Activated CD4-positive, alpha-beta T cell treated with anti-CD3 and anti-CD28 coated beads, Interleukin-2, Interleukin-6, amounts not matched to agents 100 ng/mL and 50 ng/mL, durations not matched to agents 16 hours and 8 hours (primary cell): ENCODE data around the gene CXCR2.
"Not testable (repeated sequence)": the region's sequence is repeated elsewhere in the genome, so short reads cannot be mapped to it uniquely, and the experiment has no call there.

Source experiments
- DNase-seq: peaks from one replicate; pipeline ENCODE4 v3.0.0-alpha.2; 2020

CXCR2 gene

DNA sequence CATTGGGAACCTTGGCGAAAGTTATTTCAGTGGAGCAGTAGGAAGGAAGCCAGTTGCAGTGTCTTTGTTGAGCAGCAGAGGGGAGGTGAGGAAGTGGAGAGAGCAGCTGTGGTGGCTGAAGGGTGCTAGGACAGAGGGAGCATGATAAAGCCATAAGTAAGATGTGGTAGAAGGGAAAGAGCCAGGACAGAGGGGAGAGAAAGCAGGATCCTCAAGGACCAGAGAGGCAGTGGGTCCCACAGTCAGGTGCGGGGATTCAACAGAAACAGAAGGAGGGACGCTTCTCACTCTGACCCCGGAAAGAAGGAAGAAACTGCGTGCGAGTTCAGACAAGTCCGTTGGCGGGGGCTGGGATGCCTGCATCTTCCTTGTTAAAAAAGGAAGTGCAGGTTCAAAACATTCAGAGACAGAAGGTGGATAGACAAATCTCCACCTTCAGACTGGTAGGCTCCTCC lies at the start of gene CXCR2:
Gene CXCR2 (plus strand): TSS at position 403 of the 455 bp plus-strand sequence. CDS start 8,774 bp downstream, outside the sequence.
- no peak for DNase-seq

DNA sequence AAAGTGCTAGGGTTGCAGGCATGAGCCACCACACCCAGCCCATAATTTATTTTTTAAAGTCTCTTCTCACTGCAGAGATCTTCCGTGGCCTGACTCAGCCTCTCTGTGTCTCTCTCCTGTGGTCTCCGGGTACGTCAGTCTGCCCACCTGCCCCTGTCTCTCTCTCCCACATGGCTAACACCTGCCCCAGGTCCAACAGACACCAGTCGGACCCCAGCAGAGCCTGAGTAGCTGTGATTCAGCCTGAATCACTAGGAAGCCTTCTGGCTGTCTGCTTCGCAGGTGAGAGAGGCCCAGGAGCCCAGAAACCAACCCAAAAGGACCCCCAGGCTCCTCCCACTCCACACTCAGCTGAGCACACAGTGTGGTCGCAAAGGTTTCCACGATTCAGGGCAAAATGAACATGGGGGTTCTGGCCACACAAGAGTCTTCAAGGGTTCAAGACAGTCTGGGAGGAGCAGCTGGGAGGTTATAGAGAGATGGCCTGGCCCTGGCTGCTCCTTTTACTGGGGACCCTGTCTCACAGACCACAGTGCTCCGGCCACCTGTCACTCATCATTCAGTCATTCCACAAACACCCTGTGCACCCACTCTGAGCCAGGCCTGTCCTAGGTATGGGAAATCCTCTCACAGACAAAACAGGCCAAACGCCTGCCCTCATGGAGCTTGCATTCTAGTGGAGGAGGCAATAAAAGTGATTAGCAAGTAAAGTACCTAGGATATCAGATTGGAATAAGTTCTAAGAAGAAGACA lies 48.2 kb upstream of the CXCR2 start:
- no peak for DNase-seq

DNA sequence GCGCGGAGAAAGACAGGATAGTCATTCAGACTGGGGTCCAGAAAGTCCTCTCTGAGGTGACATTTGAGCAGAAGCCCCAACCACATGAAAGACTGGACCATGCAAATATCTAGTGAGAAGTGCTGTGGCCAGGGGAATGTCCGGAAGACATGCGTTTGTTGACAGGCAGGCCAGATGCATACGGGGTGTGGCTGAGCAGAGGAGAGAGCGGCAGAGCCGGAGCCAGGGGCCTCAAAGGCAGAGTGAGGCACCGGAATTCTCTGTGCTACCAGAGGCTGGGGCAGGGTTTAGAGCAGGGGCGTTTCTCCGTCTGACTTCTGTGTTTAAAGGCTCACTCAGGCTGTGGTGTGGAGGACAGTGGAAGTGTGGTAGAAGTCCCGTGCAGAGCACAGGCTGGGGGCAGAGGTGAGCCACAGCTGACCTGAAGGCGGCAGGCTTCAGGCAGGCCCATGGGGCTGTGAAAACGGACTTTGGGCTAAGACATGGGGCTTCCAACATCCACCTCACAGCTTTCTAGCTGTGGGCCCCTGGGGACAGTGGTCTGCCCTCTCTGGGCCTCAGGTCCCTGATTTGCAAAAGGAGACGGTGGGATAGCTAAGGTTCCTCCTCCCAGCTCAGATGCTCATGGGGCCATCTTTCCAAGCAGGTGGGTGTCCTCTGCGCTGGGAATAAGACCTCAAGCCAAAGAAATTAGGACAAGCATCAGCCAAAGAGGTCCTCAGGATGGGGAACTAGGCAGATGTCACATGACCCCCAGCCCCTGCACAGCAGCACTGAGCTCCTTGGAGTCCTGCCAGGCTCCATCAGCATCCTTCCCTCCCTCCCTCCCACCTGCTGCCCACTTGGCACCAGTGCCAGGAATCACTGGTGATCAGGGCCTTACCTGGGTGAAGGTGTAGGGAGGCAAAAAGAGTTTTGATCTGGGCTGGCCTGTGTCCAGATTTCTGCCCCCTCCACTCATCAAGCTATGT lies 45.6 kb upstream of the CXCR2 start:
- DNase-seq: no peak

DNA sequence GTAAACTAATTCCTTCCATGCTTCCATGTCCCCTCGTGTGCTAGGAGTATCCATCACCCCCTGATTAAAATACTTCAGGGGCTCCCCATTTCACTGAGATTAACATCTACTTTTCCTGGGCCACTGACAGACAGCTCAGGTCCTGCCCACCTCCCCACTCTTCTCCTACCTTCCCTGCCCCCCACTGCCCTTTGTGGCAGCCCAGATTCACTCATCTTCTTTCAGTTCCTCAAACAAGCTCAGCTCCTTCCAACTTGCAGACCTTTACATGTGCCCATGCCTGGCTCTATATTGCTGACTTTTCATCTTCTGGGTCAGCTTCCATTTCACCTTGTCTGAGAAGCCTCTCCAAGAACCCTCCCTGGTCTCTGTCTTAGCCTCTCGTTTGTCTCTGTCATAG lies 44.8 kb upstream of the CXCR2 start:
- no peak for DNase-seq

DNA sequence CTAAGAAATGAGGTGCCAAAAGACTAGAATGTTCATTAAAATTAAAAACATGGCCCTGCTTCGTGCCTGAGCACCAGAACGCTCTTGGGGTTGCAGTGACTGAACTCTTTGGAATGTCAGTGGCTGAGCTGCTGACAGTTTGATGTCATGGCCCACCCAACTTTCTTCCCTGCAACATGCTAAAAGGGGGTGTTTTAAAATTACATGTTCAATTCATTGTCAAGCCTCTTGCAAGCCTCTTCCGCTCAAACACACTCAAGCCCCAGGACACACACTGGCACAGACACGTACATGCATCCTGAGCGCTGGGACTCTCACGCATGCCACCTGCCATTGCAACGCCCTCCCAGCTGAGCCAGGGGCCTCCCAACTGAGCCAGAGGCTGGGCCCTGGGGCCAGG lies 44.1 kb upstream of the CXCR2 start:
- DNase-seq: no peak

DNA sequence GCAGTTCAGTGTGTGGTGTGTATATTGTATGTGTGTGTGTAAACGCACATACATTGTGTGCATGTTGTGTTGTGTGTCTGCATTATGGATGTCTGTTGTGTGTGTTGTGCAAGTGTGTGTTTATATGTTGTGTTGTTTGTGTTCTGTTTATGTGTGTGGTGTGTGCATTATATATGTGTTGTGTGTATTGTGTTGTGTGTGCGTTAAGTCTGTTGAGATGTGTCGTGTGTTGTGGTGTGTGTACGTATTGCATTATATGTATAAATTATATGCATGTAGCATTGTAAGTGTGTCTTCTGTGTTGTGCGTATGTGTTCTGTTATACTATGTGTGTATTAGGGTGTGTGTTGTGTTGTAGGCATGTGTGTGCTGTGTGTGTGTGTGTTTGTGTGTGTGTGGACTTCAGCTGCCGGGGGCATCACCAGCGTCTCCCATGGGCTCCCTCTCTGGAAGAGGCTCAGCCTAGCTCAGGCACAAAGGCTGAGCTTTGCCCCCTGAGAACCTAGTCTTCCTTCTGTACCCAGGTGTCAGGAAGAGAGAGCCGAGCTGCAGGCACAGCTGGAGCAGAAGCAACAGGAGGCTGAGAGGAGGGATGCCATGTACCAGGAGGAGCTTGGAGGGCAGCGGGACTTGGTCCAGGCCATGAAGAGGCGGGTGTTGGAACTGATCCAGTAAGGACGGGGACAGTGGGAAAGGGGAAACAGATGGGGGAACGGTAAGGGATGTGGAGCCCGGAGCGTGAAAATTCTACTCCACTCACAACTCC lies 43.1 kb upstream of the CXCR2 start:
- no peak for DNase-seq

DNA sequence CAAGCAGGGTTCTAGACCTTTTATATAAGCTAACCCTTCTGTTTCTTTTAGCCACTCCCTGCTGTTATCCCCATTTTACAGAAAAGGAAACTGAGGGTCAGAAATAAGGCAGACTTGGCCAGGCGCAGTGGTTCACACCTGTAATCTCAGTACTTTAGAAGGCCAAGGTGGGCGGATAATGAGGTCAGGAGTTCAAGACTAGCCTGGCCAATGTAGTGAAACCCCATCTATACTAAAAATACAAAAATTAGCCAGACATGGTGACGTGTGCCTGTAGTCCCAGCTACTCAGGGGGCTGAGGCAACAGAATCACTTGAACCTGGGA lies 42.5 kb upstream of the CXCR2 start:
- no peak for DNase-seq

DNA sequence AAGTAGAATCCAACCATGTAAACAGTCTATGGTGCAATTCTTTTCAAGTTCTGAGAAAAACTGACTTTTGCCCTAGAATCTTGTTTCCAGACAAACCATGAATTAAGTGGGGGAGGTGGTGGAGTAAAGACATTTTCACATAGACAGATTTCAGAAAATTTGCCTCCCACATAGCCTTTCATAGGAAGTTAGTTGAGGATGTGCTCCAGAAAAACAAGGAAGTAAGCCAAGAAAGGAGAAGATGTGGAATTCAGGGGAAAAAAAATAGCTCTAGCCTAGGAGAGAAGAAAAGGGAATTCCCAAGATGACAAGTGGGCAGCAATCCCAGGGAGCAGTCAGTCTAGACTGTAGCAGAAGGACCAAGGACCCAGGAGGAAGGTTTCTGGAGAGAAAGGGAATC lies 39.4 kb upstream of the CXCR2 start:
- DNase-seq: no peak

DNA sequence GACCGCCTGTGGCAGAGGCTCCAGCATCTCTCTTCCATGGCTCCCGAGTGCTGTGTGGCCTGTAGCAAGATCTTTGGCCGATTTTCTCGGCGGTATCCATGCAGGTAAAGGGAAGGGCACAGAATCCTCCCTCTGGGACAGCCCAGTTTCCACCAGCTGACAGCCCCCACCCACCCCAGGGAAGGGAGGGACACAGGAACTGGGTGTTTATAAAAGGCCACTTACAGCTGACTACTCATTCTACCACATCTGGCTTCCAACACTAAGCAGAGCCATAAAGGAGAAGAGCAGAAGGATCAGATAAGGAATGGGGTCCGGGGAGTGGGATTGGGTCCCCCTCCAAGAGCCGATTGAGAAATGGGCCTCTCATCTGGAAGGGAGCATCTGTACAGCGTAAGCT lies 36.6 kb upstream of the CXCR2 start:
- no peak for DNase-seq

DNA sequence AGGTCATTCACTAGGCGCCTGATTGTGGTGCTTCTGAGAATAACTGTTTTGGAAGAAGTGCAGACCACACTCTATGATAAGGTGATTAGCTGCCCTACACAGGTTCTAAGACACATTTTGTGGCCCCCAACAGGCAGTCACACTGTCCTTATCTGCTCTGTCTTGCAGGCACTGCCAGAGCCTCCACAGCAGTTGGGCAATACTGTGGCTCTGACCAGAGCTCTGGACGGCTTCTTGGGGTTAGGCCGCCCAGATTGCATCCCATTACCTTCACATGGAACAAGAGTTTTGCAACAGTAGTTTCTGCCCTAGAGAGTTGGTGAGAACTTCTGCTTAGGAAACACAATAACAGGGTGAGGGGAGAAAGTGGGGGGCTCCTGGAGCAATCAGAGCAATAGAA lies 34.1 kb upstream of the CXCR2 start:
- DNase-seq: no peak

DNA sequence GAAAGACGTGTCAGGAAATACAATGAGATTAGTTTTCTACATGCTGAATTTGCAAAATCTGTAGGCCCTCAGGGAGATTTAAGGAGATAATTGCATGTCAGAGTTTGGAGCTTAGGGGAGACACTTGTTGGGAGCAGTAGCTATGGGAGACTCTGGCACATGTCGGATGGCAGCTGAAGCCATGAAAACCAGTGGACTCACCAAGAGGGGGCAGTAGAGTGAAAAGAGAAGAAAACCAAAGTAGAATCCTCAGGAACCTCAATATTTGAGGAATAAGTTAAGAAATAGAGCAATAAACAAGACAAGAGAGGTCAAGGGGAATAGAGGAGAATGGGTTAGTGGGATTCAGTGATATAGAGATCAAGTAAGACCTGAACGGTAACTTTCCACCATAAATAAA lies 31.9 kb upstream of the CXCR2 start:
- DNase-seq: no peak

DNA sequence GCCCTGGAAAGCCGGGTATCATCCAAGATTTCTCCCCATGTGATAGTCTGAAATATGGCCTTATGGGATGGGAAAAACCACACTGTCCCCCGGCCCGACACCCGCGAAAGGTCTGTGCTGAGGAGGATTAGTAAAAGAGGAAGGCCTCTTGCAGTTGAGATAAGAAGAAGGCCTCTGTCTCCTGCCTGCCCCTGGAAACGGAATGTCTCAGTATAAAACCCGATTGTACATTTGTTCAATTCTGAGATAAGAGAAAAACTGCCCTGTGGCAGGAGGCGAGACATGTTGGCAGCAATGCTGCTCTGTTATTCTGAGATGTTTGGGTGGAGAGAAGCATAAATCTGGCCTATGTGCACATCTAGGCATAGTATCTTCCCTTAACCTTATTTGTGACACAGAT lies 30.0 kb upstream of the CXCR2 start:
- no peak for DNase-seq

DNA sequence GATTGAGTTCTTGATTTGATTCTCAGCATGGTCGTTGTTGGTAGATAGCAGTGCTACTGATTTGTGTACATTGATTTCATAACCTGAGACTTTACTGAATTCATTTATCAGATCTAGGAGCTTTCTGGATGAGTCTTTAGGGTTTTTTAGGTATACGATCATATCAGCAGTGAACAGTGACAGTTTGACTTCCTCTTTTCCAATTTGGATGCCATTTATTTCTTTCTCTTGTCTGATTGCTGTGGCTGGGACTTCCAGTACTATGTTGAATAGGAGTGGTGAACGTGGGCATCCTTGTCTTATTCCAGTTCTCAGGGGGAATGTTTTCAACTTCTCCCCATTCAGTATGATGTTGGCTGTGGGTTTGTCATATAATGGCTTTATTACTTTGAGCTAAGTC lies 27.9 kb upstream of the CXCR2 start:
- no peak for DNase-seq

DNA sequence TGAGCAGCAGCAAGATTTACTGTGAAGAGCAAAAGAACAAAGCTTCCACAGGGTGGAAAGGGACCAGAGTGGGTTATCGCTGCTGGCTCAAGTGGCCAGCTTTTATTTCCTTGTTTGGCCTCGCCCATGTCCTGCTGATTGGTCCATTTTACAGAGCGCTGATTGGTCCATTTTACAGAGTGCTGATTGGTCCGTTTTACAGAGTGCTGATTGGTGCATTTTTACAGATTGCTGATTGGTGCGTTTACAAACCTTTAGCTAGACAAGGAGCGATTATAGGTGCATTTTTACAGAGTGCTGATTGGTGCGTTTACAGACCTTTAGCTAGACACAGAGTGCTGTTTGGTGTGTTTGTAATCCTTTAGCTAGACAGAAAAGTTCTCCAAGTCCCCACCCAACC lies 17.0 kb upstream of the CXCR2 start:
- DNase-seq: not testable (repeated sequence)

DNA sequence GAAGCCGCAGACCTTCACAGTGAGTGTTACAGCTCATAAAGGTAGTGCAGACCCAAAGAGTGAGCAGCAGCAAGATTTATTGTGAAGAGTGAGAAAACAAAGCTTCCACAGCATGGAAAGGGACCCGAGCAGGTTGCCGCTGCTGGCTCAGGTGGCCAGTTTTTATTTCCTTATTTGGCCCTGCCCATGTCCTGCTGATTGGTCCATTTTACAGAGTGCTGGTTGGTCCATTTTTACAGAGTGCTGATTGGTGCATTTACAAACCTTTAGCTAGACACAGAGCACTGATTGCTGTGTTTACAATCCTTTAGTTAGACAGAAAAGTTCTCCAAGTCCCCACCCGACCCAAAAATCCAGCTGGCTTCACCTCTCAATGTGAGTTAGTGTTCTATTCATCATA lies 4.0 kb upstream of the CXCR2 start:
- not testable (repeated sequence) for DNase-seq

DNA sequence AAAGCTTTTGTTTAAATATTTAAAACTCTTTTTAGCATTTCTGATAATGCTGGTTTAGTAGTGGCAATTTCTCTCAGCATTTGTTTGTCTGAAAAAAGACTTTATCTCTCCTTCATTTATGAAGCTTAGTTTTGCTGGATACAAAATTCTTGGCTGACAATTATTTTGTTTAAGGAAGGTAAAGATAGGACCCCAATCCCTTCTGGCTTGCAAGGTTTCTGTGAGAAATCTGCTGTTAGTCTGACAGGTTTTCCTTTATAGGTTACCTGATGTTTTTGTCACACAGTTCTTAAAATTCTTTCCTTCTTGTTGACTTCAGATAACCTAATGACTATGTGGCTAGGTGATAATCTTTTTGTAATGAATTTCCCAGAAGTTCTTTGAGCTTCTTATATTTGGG lies 3.5 kb upstream of the CXCR2 start:
- DNase-seq: not testable (repeated sequence)

DNA sequence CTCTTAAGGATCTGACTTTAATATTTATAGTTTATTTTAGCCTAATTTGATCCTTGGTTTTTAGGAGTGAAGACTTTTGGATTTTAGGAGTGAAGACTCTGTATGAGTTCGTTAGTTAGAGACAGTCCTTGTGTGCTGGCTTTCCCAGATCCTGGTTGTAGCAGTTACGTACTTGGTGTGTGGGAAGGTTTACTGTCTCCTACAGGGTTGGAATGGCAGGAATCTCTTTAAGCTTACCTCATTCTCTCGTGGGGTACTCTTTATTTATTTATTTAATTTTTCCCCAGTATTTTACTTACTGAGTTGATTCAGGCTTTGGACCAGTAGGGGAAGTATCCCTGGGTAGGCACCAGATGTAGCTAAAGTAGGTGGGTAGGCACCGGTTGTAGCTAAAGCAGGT lies 1.8 kb upstream of the CXCR2 start:
- no peak for DNase-seq

DNA sequence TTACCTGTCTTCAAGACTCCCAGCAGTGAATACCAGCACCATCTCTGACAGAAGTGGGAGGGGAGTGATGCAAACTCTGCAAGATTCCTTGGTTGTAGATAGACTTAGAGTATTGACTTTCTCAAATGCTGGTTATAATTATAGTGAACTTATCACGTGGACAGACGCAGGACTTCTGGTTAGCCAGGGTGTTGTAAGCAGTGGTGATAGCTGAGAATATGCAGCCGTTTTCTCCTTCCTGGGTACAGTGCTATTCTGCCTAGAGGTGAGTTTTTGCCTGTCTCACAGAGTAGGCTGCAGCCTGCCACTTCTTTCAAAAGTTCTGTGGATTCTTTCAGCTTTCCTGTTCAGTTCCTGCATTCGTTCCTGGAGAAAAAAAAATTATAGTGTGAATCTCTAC lies 733 bp upstream of the CXCR2 start:
- no peak for DNase-seq

DNA sequence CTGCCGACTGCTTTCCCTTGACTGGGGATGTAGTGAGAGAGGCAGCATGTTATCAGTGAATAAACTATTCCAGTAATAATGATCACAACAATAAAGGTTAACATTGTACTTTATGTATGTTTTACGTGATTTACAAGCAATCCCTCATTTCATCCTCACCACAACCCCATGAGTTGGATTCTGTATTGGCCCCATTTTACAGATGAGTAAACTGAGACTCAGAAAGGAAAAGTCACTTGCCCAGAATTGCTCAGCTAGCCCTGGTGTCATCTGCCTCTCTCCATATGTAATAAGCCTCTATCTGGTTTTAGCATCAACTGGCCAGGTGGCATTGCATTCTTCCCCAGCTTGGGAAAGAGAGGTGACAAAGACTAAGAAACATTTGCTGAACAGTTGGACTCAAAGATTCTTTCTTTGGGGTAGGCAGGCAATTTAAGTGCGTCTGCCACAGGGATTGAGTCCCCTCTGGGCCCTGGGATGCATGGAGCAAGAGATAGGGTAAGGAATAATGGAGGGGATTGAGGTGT lies 2.2 kb downstream of the CXCR2 start:
- no peak for DNase-seq

DNA sequence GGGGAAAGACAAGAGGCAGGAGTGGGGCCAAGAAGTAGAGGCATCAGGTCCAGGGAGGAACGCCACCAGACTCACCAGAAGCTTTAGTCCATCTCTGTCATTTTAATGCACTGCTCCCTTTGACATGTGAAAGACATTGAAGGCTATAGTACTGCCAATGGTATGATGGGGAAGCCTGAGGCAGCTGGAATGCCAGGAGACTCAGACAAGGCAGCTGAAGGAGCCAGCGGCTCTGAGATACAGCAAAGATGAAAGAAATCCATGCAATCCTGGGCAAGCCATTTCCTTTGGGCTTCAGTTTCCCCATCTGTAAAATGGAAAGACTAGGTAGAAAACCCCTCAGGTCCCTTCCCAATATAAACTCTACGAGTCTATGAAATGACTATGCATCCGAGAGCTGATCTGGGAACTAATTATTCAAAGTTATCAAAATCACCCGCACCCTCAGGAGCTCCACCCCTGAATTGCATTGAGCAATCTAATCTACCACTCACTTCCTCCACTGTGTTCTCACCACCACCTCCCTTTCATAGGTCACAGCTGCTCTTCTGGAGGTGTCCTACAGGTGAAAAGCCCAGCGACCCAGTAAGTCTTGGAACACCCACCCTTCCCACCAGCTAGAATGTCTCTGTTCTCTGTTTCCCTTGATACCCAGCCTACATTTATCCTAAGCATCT lies 3.1 kb downstream of the CXCR2 start:
- DNase-seq: no peak

DNA sequence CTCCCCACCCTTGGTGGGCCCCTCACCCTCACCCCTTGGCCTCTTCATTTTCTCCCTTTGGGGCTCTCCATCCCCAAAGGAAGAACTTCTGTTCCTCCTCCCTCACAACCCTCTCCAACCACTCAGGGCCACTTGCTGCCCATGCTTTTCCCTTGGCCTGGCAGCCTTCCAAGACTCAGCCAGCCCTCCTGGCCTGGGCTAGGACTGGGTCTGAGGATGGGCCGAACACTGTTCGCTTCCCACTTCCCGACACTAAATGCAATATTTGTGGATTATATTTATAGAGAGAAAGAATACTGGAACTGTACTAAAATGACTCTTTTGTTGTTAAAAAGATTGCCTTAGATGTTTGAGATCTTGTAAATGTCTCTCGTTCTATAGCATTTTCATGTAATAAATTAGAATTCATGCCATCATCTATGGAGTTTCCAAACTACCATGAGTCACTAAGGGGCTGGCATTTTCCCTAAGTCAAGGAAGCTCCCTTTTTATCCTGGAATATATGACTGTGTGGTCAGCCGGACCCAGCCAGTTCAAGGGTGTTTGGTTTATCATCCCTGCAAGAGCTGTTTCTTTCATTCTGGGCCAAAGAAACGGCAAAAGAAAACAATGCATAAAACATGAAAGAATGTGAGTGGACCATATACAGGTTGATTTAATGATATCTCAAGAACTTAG lies 3.8 kb downstream of the CXCR2 start:
- no peak for DNase-seq

DNA sequence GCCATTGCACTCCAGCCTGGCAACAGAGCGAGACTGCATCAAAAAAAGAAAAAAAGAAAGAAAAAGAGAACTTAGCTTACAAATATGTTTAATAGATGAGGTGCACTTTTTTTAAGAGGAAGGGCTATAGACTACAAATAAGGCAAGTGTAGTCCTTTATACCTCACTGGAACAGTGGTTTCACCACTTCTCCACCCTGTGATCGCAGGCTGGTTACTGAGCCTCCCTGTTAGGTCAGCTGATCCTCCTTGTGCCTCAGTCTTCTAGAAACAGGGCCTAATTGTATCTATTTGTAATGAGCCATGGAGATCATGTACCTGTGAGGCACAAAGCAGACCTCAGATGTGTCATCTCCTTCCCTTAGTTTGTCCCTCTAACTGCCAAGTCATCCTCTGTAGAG lies 4.5 kb downstream of the CXCR2 start:
- DNase-seq: no peak
